T-helper 9 cell (primary cell): Measurements from ENCODE around the gene KIF12.
"Not testable (repeated sequence)": the region's sequence is repeated elsewhere in the genome, so short reads cannot be mapped to it uniquely, and the experiment has no call there.

Experiments used
- DNase-seq: peaks from one replicate; pipeline ENCODE4 v3.0.0-alpha.2; 2020

KIF12 gene

DNA sequence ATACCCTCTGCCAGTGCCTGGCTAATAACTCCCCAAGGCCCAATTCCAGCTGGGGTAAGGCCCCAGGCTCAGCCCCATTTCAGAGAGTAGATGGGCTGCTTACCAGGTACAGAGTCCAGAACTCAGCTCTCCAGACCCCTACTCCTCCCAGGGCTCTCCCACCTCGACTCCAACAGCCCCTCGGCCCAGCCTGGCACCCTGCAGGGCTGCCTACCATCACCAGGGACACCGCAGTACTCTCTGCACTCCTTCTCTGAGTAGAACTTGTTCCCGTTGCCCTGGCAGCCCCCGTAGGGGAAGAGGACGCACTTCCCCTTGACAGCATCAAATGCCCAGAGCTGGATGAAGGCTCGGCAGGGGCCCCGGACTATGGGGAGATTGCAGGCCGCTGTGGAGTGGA is 38.4 kb downstream of the KIF12 start:
- no peak for DNase-seq

DNA sequence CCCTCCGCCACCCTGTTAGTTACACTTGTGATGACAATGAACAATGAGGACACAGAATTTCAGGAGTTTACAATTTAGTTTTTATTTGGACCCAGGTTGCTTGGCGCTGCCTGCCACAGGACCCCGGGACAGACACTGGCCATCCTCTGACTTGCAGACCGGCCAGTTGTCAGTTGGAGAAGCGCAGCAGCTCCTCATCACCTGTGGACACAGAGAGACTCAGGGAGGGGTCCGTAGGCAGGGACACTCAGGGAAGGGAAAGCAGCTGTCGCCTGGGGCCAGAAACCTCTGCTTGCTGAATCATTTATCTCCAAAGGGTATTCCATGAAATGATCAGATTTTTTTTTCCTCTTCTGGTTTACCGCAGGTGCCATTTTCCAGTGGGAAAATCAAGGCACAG is 39.0 kb downstream of the KIF12 start:
- DNase-seq: no peak

DNA sequence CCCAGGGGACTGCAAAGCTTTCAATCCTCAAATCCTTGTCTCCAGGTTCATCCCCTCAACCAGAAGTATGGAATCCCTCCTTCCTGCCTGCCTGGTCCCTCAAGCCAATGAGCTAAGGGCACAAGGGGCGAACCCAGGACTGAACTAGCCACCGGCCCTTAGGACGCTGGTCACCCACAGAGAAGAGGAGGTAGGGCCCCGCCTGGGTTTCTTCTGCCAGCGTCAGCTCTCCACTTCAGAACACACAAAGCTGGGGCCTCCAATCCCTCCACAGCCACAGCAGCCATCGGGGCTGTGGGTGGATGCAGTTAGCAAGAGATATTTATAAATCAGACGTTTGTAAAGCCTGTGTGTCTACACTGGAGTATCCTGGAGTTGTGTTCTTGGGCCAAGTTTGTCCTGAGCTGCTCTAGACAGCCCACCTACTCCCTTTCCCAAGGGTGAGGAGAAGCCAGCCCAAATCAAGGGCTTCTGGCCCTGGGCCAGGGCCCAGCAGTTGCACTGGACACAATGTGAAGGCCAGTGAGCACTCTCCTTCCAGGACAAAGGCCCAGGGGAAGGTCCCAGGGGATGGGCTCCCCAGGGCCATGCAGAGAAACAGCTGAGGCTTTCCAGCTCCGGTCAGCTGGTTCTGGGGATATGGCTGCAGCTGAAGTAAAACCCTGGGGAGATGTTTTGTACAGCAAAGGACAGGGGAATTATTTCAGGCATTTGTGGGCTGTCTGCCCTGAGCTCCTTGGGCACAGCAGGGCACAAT is 39.9 kb downstream of the KIF12 start:
- DNase-seq: no peak

DNA sequence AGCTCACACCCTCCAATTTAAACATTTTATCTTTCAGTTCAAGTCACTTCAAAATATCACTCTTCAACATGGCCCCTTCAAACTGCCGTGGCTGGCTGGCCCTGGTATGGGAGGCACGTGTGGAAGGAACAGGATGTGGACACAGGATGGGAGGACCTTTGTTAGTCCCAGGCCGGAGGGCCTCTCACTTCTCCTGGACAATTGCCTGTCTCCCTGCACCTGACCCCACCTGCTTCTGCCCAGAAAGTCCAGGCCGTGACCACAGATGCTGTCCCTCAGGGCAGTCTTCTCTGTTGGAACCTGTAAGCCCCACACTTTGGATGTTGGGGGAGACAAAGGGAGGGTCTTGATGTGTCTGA is 40.4 kb downstream of the KIF12 start:
- no peak for DNase-seq

DNA sequence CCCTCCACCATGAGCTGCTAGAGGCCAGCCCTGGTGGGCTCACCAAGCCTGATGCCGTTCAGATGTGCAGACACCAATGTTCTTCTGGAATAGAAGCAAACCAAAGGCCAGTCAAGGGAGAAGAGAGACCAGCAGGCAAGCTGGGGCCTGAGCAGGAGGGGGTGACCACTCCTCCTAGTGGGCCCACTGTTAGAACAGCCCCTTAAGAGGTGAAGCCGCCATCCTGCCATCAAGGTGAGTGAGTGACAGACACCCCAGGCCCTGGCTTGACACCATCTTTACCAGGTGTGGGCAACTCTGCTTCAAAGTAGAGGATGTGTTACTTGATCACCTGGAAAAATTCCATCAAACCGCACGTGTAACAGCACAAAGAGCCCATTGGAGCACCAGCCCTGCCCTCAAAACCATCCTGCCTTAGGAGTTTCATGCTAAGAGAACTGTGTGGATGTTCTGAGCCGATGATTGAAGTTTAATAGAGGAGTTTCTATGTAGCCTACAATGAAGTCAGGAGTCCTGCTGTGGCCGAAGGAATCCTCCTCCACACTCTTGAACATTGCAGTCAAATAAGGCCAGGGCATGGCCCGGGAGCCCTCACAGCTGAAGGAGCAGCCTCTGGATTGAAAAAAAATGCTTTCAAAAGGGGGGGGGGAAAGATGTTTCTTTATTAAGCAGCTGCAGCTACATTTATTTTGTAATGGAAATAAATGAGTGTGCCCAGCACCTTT is 41.8 kb downstream of the KIF12 start:
- DNase-seq: no peak

DNA sequence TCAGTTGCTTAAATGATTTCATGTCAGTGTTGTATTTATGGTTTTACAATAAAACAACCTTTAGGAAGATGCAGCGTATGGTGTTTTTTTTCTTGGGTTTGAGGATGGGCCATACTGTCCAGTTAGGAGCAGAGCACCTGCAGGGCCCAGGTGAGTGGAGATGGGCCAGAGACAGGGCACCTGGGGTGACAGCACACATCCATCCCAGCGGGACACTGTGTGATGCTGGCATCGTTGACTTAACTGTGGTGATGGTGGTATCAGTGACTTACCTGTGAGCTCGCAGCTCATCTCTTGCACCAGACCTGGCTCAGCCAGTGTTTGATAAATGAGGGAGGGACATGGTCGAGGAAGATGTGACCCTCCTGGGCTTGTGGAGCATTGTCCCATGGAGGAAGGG is 42.6 kb downstream of the KIF12 start:
- no peak for DNase-seq

DNA sequence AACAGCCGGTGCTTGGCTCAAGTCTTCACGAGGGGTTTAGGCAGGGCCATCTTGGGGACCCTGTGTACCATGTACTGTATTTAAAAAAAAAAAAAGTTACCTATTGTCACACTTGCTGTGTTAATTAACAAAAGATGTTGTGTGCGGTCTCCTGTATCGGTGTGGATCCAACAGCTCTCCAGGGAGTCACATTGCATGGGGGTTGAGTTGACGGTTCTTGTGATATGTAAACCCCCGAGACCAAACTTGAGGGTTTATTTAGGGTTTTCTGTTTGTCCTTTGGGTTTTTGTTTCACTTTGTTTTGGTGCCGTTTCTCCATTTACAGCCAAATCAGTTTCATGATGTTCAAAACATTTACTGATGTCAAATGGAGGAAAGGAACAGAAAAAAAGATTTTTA is 43.2 kb downstream of the KIF12 start:
- no peak for DNase-seq

DNA sequence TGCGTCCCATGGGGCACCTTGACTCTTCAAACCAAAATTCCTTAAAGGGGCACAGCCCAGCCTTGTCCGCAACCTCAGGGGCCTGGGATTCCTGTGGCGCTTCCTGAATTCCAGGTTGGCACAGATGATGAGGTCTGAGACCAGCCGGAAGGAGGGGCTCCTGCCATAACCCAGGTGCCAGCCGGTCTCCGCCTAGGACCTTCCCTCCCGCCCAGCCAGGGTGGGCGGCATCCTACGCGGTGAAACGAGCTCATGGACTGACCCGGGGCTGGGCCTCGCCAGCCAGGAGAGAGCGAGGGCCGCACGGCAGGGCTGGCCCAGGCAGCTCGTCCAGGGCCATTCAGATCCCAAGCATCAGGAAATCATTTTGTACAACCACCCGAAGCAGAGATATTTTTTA is 44.0 kb downstream of the KIF12 start:
- DNase-seq: no peak

DNA sequence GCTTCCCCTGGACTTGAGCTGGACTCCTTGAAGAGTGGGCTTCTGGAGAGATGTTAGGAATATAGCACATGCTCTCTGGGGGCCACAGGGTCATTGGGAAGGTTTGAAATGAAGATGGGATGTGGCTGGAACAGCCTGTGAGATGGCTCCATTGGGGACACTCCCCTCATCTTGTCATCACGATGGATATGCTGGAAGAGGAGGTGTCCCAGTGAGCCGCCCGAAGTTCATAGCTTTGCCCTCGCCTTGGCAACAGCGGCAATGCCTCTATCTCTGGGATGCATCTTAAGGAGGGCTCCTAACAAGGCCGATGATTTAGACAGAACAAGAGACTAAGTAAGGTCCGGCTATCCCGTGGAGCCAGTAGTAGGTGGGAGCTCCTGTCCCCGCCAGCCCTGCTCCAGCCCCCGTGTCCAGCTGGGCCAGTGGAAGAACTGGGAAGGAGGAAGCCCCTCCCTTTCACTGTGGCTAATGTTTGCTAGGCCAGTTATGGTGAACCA is 44.9 kb downstream of the KIF12 start:
- no peak for DNase-seq

DNA sequence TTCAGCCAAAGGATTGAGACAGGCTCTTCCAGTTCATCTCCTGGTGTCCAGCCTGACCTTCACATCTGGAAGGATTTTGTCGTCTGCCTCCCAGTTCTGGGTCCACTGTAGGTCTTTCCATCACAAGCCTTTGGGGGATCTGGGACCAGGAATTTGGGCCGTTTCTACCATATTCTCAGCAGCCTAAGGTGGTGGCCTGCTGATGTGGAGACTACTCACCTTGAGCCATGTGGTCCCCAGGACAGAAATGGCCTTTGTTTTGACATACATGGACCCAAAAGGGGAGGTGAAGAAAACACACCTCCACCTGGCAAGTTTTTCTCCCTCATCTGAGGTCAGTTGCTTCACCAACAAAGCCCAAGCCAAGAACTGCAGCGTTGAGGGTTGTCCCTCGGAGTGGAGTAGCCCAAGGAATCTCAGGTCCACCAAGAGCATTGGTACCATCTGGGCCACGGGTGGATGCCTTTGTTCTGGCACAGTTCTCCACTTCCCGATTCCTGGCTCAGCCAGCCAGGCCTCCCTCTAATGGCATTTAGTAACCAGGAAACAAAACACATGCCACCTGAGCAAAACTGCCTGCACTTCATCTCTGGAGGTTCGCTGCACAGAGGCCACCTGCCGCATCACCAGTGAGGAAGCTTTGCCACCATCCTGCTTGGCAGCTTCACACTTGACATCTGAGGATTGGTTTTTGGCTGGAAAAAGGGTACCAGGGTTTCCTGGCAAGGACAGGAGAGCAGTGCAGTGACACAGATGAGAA is 45.7 kb downstream of the KIF12 start:
- DNase-seq: no peak

DNA sequence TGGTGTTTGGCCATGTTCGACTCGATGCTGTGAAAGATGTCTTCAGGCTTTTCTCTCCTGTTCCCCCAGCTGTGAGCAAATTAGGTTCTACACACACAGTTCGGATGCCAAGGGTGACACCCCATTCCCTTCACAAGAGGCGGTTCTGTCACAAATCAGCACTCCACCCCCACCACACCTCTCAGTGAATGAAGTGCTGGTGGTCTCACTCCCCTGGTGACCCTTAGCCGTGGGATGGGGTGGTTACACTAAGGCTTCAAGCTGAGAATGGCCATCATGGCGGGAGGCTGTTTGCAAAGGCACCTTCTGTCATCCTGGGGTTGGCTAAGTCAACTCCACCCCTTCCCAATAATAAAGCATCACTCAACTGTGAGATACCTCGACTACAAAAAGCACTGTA is 47.4 kb downstream of the KIF12 start:
- no peak for DNase-seq

DNA sequence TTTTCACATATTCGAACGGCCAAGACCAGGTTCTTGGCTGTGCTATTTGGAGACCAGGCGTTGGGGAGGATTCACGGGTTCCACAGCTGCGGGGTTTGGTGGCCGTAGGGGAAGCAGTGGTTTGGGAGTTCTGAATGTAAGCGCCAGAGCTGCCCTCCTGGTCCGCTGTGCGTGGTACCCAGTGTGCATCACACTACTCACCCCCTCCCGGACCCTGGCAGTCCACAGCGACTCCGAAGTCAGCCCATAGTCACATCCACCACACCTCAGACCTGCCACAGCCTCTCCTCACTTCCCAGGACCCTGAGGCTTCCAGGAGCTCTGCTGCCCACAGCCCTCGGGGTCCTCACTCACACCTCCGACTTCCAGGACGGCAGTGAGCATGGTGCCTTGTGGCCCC is 47.8 kb downstream of the KIF12 start:
- DNase-seq: no peak

DNA sequence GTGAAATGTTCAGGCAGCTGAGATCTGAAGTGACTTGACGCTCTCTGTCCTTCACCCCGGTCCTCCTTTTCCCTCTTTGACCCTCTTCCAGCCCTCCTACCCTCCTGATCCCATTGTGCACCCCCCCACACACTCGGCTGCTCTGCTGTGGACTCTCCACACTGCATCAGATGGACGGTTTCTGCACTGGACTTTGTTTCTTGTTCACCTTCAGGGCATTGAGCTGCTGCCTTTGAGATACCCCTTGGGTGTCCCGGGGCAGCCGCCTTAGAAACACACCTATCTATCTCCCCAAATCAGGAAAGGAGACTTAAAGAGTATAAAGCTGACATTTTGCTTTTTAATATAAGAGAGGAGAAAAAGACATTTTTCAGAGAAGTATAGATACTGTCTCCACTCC is 48.4 kb downstream of the KIF12 start:
- DNase-seq: no peak

DNA sequence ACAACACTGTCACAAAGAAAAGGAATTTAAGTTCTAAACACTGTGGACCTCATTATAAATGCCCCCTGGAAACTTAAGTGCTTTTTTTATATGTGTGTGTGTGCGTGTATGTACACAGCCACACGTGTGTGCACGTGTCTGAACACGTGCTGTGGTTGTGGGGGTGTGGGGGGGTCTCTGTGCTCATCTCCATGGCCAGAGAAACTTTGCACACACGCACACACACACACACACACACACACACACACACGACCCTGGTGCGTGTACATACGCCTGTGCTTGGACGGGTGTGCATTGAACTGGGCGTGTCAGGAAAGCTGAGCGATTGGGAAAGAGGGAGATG is 48.9 kb downstream of the KIF12 start:
- DNase-seq: no peak

DNA sequence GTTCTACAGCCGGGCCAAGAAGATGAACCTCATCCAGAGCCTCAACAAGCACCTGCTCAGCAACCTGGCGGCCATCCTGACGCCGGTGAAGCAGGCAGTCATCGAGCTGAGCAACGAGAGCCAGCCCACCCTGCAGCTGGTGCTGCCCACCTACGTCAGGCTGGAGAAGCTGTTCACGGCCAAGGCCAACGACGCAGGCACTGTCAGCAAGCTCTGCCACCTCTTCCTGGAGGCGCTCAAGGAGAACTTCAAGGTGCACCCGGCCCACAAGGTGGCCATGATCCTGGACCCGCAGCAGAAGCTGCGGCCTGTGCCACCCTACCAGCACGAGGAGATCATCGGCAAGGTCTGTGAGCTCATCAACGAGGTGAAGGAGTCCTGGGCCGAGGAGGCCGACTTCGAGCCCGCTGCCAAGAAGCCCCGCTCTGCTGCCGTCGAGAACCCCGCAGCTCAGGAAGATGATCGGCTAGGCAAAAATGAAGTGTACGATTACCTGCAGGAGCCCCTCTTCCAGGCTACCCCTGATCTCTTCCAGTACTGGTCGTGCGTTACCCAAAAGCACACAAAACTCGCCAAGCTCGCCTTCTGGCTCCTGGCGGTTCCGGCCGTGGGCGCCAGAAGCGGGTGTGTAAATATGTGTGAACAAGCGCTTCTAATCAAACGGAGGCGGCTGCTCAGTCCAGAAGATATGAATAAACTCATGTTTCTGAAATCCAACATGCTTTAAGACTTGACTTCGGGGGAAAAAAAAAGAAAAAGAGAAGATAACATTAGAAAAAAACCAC is 49.5 kb downstream of the KIF12 start:
- no peak for DNase-seq

DNA sequence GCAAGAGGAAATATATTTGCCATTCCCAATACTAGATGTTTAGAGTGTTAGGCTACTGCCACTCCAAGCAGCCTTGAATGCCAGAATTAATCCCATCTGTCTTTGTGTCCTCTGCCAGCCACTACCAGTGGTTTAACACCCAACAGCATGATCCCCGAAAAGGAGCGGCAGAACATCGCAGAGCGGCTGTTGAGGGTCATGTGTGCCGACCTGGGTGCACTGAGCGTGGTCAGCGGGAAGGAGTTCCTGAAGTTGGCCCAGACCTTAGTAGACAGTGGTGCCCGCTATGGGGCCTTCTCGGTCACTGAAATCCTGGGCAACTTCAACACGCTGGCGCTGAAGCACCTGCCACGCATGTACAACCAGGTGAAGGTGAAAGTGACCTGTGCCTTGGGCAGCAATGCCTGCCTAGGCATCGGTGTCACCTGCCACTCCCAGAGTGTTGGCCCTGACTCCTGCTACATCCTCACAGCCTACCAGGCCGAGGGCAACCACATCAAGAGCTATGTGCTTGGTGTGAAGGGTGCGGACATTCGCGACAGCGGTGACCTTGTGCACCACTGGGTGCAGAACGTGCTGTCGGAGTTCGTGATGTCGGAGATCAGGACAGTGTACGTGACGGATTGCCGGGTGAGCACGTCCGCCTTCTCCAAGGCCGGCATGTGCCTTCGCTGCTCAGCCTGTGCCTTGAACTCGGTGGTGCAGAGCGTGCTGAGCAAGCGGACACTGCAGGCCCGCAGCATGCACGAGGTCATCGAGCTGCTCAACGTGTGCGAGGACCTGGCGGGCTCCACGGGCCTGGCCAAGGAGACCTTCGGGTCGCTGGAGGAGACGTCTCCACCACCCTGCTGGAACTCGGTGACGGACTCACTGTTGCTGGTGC is 50.3 kb downstream of the KIF12 start:
- no peak for DNase-seq

DNA sequence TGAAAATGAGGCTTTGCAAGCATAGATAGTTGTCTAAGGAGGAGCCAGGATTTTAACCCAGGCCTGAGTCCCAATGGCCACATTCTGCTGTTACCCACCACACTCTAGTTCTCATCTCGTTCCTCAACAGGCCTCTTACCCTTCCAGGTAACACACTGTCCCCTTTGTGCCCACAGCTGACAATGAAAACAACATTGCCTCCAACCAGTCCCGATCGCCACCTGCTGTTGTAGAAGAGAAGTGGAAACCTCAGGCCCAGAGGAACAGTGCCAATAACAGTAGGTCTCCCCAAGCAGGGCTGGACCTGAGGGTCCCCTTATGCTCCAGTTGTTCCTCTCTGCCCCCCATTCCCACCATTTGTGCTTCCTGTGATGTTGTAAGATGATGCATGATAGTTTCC is 51.4 kb downstream of the KIF12 start:
- DNase-seq: no peak

DNA sequence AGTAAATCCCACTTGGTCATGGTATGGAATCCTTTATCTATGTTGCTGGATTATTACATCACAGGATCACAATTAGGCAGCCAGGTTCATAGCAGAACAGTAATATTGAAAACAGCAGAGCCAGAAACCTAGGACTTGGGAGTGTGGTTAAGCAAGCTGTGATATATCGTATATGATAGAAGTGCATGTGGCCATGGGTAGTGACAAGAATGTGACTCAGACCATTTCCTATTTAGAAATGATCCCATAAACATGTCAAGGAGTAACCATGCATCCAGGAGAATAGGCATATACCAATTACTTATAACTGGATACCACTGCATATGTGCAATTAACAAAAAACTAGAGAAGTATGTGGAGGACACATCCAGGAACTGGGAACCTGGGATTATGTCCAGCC is 52.2 kb downstream of the KIF12 start:
- DNase-seq: no peak

DNA sequence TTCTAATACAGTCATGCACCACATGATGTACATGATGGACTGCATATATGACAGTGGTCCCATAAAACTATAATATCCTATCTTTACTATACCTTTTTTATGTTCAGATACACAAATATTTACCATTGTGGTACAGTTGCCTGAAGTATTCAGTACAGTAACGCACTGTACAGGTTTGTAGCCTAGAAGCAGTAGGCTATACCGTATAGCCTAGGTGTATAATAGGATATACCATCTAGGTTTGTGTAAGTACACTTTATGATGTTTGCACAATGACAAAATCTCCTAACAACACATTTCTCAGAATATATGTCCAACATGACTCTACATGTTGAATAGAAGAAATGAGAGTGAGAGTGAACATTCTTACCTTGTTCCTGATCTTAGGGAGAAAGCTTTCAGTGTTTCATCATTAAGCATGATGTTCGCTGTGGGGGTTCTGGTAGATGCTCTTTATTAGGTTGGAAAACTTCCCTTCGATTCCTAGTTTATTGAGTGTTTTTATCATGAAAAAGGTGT is 52.8 kb downstream of the KIF12 start:
- no peak for DNase-seq

DNA sequence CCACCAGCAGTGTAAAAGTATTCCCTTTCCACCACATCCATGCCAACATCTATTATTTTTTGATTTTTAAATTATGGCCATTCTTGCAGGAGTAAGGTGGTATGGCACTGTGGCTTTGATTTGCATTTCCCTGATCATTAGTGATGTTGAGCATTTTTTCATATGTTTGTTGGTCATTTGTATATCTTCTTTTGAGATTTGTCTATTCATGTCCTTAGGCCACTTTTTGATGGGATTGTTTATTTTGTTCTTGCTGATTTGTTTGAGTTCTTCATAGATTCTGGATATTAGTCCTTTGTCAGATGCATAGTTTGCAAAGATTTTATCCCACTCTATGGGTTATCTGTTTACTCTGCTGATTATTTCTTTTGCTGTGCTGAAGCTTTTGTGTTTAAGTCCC is 55.4 kb downstream of the KIF12 start:
- DNase-seq: not testable (repeated sequence)
